GM10266 (cell line): ENCODE data around the gene KRTAP10-3.
"Not testable (repeated sequence)": the region's sequence is repeated elsewhere in the genome, so short reads cannot be mapped to it uniquely, and the experiment has no call there.

ENCODE experiments used
- DNase-seq: peaks from one replicate; pipeline ENCODE4 v3.0.0; 2012; ENCODE audit errors: extremely low spot score
- TF ChIP-seq, protein P1 (sequence below): IDR thresholded peaks from 2 replicates; pipeline ENCODE4 v1.5.1; 2012; ENCODE audit warnings: mild to moderate bottlenecking, low read depth; ENCODE audit not compliant: control insufficient read depth, insufficient read depth; ENCODE audit errors: missing control alignments

The KRTAP10-3 gene

DNA sequence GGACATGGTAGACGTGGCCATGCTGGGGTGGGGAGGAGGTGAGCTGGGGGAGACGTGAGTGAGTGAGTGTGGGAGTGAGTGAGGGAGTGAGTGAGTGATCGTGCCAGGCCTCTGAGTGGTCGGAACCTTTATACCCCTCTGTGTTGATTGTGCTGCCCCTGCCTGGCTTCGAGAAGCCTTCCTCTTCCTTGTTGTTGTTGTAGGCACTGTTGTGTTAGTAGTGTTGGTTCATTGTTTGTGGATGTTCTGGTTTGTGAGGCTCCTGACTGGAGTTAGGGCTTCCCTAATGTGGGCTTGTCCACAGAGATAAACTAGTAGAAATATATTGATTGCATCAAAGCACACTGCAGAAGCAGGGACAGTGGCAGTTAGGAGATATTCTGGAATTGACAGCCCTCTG, at the start of gene KRTAP10-3:
Gene KRTAP10-3 (minus strand): TSS at position 101 of the 400 bp plus-strand sequence. CDS start 80 bp downstream, at position 21.
- TF ChIP-seq, protein P1, sequence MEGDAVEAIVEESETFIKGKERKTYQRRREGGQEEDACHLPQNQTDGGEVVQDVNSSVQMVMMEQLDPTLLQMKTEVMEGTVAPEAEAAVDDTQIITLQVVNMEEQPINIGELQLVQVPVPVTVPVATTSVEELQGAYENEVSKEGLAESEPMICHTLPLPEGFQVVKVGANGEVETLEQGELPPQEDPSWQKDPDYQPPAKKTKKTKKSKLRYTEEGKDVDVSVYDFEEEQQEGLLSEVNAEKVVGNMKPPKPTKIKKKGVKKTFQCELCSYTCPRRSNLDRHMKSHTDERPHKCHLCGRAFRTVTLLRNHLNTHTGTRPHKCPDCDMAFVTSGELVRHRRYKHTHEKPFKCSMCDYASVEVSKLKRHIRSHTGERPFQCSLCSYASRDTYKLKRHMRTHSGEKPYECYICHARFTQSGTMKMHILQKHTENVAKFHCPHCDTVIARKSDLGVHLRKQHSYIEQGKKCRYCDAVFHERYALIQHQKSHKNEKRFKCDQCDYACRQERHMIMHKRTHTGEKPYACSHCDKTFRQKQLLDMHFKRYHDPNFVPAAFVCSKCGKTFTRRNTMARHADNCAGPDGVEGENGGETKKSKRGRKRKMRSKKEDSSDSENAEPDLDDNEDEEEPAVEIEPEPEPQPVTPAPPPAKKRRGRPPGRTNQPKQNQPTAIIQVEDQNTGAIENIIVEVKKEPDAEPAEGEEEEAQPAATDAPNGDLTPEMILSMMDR: no peak
- DNase-seq: no peak

DNA sequence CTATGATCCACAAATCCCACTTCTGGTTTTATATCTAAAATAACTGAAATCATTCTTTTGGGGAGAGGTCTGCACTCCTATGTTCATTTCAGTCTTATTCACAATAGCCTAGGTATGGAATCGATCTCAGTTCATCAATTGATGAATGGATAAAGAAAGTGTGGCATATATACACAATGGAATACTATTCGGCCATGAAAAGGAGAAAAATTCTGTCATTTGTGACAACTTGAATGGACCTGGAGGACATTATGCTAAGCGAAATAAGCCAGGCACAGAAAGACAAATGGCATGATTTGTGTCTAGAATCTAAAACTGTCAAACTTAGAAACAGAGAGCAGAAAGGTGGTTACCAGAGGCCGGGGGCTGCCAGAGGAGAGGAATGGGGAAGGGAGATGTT, 47.9 kb upstream of the KRTAP10-3 start:
- TF ChIP-seq, protein P1: no peak
- no peak for DNase-seq

DNA sequence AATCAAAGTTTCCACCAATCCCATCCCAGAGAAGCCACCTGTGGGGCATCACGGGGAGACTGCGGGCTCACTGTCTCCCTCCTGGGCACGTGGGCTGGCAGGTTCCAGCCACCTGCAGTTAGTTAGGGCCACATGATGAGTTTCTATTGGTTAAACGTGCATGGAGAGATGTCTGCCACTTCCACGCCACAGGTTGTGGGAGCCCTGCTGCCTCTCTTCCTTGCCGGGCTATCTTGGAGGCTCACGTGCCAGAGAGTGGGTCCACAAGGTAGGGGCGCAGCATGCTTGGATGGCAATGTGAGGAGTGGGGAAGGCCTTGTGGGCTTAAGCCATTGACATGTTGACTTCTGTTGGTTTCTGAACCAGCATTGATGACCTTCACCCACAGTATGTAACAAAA, 45.3 kb upstream of the KRTAP10-3 start:
- TF ChIP-seq, protein P1: no peak
- no peak for DNase-seq

GRCh38 chr21:44603109-44603875, 44.7 kb upstream of the KRTAP10-3 start:
- TF ChIP-seq, protein P1: no peak
- no peak for DNase-seq

- DNase-seq: no peak
- TF ChIP-seq, protein P1: no peak
Measured at GRCh38 chr21:44602463-44602850, 43.9 kb upstream of the KRTAP10-3 start.

DNA sequence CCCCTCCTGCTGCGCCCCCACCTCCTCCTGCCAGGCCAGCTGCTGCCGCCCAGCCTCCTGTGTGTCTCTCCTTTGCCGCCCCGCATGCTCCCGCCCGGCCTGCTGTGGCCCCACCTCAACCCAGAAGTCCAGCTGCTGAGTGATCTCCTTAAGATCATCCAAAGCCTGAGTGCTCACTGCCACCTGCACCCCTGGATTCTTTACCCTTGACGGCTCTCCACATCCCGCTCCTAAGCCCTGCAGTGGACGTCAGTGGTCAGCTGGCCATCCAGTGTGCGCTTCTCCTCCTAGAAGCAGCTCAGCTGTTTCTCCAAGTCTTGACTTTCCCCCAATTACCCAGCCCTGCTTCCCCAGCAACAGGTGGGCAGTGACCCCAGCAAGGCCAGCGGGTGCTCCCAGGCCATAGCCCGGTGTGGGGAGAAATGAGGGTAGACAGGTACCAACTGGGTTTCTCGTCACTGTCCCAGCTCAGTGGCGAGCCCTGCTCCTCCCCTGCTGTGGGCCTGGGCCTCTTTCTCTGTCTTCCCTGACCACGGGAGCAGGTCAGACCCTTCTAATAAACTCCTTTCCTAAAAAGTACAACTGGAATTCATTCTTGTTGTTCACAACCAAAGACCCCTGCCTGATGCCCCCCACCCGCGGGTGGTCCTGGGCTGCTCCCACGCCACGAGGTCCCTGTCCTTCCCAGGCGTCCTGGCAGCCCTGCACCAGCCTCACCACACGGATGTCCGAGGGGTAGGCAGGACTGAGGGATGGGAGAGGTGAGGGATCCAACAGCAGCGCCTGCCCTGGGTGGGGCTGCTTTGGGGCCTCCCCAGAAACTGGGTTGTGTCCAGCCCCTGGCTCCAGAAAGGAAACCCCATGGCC, 43.2 kb upstream of the KRTAP10-3 start:
- TF ChIP-seq, protein P1: no peak
- no peak for DNase-seq

- DNase-seq: not testable (repeated sequence)
Measured at GRCh38 chr21:44601091-44601490, 42.5 kb upstream of the KRTAP10-3 start.

DNA sequence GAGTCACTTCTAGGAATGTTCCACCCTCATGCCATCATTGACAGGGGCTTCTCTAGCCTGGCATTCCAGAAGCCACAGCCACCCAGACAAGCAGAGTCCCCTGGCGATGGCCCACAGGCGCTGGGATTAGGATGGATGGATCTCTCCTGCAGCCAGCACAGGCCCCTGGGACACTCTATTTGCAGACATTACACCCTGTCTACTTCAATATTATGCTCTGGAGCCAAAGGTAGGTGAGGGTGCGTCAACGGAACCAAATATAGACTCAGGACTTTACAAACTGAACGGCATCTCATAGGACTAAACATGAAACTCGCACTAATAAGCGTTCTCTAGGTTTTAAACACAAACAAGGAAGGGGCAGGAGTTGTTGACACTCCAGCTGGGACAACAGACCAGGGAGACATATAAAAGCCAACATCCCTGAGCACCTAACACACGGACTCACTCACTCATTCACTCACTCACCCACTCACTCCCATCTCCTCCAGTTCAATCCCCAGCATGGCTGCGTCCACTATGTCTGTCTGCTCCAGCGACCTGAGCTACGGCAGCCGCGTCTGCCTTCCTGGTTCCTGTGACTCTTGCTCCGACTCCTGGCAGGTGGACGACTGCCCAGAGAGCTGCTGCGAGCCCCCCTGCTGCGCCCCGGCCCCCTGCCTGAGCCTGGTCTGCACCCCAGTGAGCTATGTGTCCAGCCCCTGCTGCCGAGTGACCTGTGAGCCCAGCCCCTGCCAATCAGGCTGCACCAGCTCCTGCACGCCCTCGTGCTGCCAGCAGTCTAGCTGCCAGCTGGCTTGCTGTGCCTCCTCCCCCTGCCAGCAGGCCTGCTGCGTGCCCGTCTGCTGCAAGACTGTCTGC, 41.8 kb upstream of the KRTAP10-3 start, which contains the start of gene KRTAP10-7:
Gene KRTAP10-7 (plus strand): TSS at position 480 of the 861 bp plus-strand sequence. CDS start 25 bp downstream, at position 505.
- DNase-seq: not testable (repeated sequence)
